D721Med (cell line): ENCODE data around the gene HMGXB3.

ENCODE experiments used
- DNase-seq: peaks from one replicate; pipeline ENCODE4 v3.0.0; 2011; ENCODE audit warnings: low spot score; ENCODE audit not compliant: insufficient read length
- FAIRE-seq: peaks from 2 replicates; lab custom pipeline; 2011; peaks lifted over from hg19 to GRCh38; lab: Jason Lieb, UNC
- CTCF ChIP-seq: IDR thresholded peaks from 2 replicates; pipeline ENCODE4 v1.5.1; 2012; ENCODE audit warnings: mild to moderate bottlenecking, control low read depth; ENCODE audit not compliant: insufficient read depth; ENCODE audit errors: missing control alignments

The HMGXB3 gene

DNA sequence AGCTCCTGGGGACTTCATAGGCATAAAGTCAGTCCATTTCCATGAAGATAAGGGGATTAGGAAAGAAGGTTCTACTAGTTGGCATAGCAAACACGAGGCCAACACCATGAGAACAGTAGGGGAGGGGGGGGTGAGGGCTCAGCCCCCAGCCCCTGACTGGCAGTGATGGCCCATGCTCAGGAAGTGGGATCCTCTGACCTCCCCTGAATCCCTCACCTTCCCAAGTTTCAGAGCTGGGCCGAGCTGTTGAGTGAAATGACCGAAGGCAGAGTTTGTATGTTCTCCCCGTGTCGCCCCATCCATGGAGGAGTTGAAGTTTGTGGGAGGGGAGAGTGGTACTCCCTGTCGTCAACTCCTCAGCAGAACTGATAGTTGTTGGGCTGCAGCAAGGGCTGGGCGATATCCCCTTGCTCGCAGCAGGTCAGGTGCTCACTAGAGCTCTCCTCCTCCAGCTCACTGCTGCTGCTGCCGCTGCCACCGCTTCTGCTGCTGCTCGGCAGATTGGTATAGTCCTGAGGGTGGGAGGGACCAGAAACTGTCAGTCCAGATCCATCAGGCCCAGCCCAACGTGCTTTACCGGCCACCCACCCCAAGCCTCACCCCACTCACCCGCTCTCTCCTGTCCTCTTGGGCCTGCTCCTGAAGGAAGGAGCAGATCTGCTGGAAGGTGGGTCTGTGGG, 53.3 kb downstream of the HMGXB3 start:
- no peak for FAIRE-seq
- no peak for DNase-seq
- TF ChIP-seq CTCF = no peak

- DNase-seq = no peak
- no peak for TF ChIP-seq CTCF
- FAIRE-seq = no peak
Measured at GRCh38 chr5:150054569-150054968, 54.0 kb downstream of the HMGXB3 start.

DNA sequence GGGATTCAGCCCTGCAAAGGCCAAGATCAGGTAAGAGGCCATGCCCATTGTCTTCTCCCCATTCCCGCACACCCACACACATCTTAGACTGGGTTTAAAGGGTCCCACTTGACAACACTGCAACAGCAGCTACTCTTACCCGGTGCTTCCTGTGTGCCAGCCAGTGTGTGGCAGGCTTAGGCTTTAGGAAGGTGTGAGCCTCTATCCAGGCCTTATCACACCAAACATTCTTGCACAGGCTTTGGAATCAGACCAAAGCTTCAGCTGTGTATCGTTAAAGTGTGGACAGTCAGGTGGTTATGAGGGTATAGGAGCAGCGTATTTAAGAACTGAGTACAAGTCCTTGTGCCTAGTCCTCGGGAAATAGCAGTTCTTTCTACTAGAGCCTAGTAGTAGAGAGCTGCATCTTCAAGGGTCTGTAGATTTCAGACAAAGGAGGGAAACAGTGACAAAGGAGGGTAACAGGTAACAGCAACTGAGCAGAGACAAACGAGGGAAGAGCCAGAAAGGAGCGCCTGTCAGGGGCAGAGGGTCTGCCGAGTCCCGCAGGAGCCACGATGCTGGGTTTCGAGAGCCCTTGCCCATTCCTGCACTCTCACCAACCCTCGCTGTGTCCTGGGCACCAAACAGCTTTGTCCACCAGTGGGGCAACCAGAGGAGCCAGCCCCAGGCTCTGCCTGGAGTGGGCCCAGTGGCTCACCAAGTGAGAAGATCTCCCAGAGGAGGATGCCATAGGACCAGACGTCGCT, 55.0 kb downstream of the HMGXB3 start:
- TF ChIP-seq CTCF = no peak
- DNase-seq (no peak), FAIRE-seq (no peak)

DNA sequence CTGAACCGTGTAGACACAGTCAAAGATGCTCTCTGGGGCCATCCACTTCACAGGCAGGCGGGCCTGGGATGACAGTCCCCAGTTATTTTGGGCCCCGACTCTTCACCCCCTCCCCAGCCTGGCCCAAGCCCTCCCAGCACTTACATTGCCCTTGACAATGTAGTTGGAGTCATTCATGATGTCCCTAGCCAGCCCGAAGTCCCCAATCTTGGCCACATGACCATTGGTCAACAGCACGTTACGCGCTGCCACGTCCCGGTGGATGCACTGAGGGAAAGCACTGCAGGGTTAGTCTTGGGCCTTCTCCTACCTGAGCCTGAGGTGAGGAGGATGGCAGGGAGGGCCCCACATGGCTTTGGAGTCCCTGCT, 55.5 kb downstream of the HMGXB3 start:
- TF ChIP-seq CTCF = no peak
- FAIRE-seq (no peak), DNase-seq (no peak)

DNA sequence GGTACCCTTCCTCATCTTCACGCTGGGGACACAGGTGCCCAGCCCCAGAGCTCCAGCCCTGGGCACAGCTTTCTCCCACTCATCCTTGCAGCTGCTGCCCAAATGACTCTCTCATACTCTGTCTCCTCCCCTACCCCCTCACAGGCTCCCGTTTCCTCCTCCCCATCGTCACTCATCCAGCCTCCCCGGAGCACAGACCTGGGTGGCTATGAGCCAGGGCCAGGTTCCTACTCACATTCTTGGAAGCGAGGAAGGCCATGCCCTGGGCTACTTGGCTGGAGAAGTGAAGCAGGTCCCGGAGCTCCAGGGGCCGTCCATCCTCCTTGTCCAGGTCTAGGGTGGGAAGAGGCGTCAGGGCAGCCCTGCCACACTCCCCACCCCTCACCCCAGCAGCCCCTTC, 56.5 kb downstream of the HMGXB3 start:
- FAIRE-seq = no peak
- DNase-seq = no peak
- TF ChIP-seq CTCF = no peak

- FAIRE-seq = no peak
- DNase-seq = no peak
- no peak for TF ChIP-seq CTCF
Measured at GRCh38 chr5:150057511-150057910, 57.0 kb downstream of the HMGXB3 start.

GRCh38 chr5:150057996-150058395, 57.5 kb downstream of the HMGXB3 start:
- DNase-seq (no peak), FAIRE-seq (no peak)
- TF ChIP-seq CTCF = no peak
